H1 (cell line): ENCODE measurements around the gene OTUD1. TPM values are rescaled to one million over a fixed set of nuclear protein-coding genes. Genes with fewer than 3 reads are reported as not detected.

Experiments
- CTBP2 ChIP-seq: IDR thresholded peaks from 2 replicates; pipeline ENCODE4 v1.7.0; 2011; ENCODE audit warnings: borderline replicate concordance, mild to moderate bottlenecking, moderate library complexity, mixed read lengths, low read length; ENCODE audit not compliant: insufficient read depth, insufficient read length
- EZH2 ChIP-seq: fragments of 200-600 bp; sonication (generic); IDR thresholded peaks from 2 replicates; pipeline ENCODE4 v1.7.1; 2012; ENCODE audit warnings: low read depth, mild to moderate bottlenecking, moderate library complexity, low read length, inconsistent platforms; ENCODE audit not compliant: severe bottlenecking
- NRF1 ChIP-seq: IDR thresholded peaks from 2 replicates; pipeline ENCODE4 v1.6.1; 2011; ENCODE audit warnings: mild to moderate bottlenecking, low read depth, low read length, improper control_type of control experiment
- polyA plus RNA-seq, 7 experiments: library from polyadenylated mRNA; depleted of rRNA in 3 of 7; stranded (reverse) in 5 of 7; unstranded in 2 of 7; fragments of >200 nt in 5 of 7; fragments of 200-250 nt in 2 of 7; gene quantifications; 1 replicate in 5 of 7; 2 replicates in 1 of 7; 4 replicates in 1 of 7; pipeline versions ENCODE4 v1.2.1 to v1.2.3, GENCODE V29; 2011 to 2013; ENCODE audit warnings: missing spikeins in 2 of 7, mixed read lengths in 2 of 7
- total RNA-seq: library from RNA; stranded (reverse); fragmentation: NEBNext Ultra II Directional; extraction: Animal tissue kit (Norgen Biotek cat#: 25700); gene quantifications from 2 replicates; pipeline ENCODE4 v1.2.1, GENCODE V29; 2021

OTUD1 gene
- total and polyA plus RNA-seq, 2 of the 8 experiments (the other 6 are each of a cell fraction or from before 2014, with no cell fraction given) = 1.3 to 7.1 TPM

- TF ChIP-seq CTBP2 (no peak), NRF1 (no peak), EZH2 (no peak)
Measured at GRCh38 chr10:23461557-23461956, 22.7 kb downstream of the OTUD1 start (continued).
